GM18868 (cell line): Measurements from ENCODE around the gene SPNS1.
A peak's percentile ranks its signal among the peaks of the same experiment; 100 is the strongest.

Experiments
- ATAC-seq: cut with Tn5 transposase; IDR thresholded peaks from one replicate; pipeline ENCODE4 v1.9.1; 2021; ENCODE audit warnings: mild to moderate bottlenecking, moderate library complexity; ENCODE audit not compliant: unreplicated experiment

SPNS1 gene

GRCh38 chr16:29025218-29025617 is 50.6 kb downstream of the SPNS1 start:
- ATAC-seq: no peak

- no peak for ATAC-seq
Observed at GRCh38 chr16:29025735-29026134, 51.2 kb downstream of the SPNS1 start.

- ATAC-seq: no peak
Observed at GRCh38 chr16:29028457-29029167, 54.0 kb downstream of the SPNS1 start.

GRCh38 chr16:29029168-29029994 is 54.8 kb downstream of the SPNS1 start:
- ATAC-seq: peak; percentile 79

- no peak for ATAC-seq
Observed at GRCh38 chr16:29030086-29030840, 55.7 kb downstream of the SPNS1 start.
